Neural cell (in vitro differentiated cells): ENCODE measurements around the gene DDX5.

ENCODE experiments used
- CTCF ChIP-seq: fragments of 450-650 bp; IDR thresholded peaks from 2 replicates; pipeline ENCODE4 v1.5.1; 2014; ENCODE audit warnings: antibody characterized with exemption, mild to moderate bottlenecking, moderate library complexity; ENCODE audit not compliant: poor library complexity, severe bottlenecking
- EP300 ChIP-seq: fragments of 450-650 bp; conservative IDR thresholded peaks from 2 replicates; pipeline ENCODE4 v1.6.1; 2014; ENCODE audit warnings: antibody characterized with exemption, mild to moderate bottlenecking, moderate library complexity; ENCODE audit not compliant: poor library complexity, severe bottlenecking
- EZH2 ChIP-seq: fragments of 200-600, 300-800 bp; shearing (Covaris generic), sonication (generic); IDR thresholded peaks from 2 replicates; pipeline ENCODE4 v1.6.1; 2014; ENCODE audit warnings: antibody characterized with exemption, low read length, borderline replicate concordance, mild to moderate bottlenecking; ENCODE audit not compliant: insufficient read depth, poor library complexity, severe bottlenecking
- MXI1 ChIP-seq: fragments of 450-650 bp; conservative IDR thresholded peaks from 2 replicates; pipeline ENCODE4 v1.6.1; 2014; ENCODE audit warnings: antibody characterized with exemption, mild to moderate bottlenecking; ENCODE audit not compliant: poor library complexity, severe bottlenecking
- POLR2AphosphoS5 ChIP-seq: IDR thresholded peaks from 2 replicates; pipeline ENCODE4 v1.6.1; 2012
- RAD21 ChIP-seq: fragments of 450-650 bp; conservative IDR thresholded peaks from 2 replicates; pipeline ENCODE4 v1.6.1; 2014; ENCODE audit warnings: antibody characterized with exemption, mild to moderate bottlenecking, moderate library complexity
- SMC3 ChIP-seq: fragments of 450-650 bp; conservative IDR thresholded peaks from 2 replicates; pipeline ENCODE4 v1.6.1; 2014; ENCODE audit warnings: antibody characterized with exemption, mild to moderate bottlenecking, moderate library complexity; ENCODE audit not compliant: poor library complexity
- TAF1 ChIP-seq: IDR thresholded peaks from 2 replicates; pipeline ENCODE4 v1.6.1; 2012; ENCODE audit warnings: low read depth

DNA sequence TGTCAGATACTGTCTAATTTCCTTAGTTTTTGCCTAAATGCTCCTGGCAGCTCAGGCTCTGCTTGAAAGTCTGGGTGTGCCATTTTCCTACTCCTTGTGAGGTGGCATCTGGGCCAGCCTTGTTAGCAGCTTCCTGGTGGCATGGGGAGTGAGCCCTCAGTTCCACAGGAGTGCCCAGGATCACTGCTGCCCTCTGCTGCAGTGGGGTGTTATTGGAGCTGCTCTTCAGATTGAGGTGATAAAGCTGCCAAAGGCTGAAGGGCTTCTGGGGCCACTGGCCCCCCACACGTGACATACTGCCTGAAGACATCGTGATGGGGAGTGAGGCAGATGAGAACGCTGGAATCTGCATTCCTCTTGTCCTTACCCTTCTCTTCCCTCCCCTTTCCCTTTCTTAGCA, 28.1 kb upstream of the DDX5 start:
- TF ChIP-seq EZH2 = no peak
- TF ChIP-seq CTCF = no peak
- TF ChIP-seq POLR2AphosphoS5 = no peak
- no peak for TF ChIP-seq RAD21
- no peak for TF ChIP-seq SMC3
- no peak for TF ChIP-seq MXI1
- TF ChIP-seq TAF1 = no peak
- TF ChIP-seq EP300 = no peak
